H7 (cell line): Measurements from ENCODE around the gene PCMTD2. TPM values are rescaled to one million over a fixed set of nuclear protein-coding genes. Genes with fewer than 3 reads are reported as not detected.

Source experiments
- DNase-seq: peaks from one replicate; pipeline ENCODE4 v3.0.0; 2012
- H3K27me3 ChIP-seq: 2 replicates; pipeline ENCODE4 v1.6.0; 2011; ENCODE audit warnings: mild to moderate bottlenecking, low read length; ENCODE audit not compliant: control insufficient read depth, insufficient read depth
- H3K36me3 ChIP-seq: replicated peaks from 2 replicates; pipeline ENCODE4 v1.5.1; 2011; ENCODE audit warnings: low read length; ENCODE audit not compliant: control insufficient read depth, insufficient read depth
- H3K4me3 ChIP-seq: 2 replicates; pipeline ENCODE4 v1.5.1; 2011; ENCODE audit warnings: low read depth, mild to moderate bottlenecking, control low read depth, low read length, moderate library complexity; ENCODE audit not compliant: insufficient read depth
- total RNA-seq: library from RNA; depleted of rRNA; stranded (reverse); fragments of >200 nt; shearing (Covaris generic); gene quantifications from 2 replicates; pipeline ENCODE4 v1.2.3, GENCODE V29; 2014

The PCMTD2 gene
- total RNA-seq, 1 experiment from 2014 or later: 38.0 TPM

DNA sequence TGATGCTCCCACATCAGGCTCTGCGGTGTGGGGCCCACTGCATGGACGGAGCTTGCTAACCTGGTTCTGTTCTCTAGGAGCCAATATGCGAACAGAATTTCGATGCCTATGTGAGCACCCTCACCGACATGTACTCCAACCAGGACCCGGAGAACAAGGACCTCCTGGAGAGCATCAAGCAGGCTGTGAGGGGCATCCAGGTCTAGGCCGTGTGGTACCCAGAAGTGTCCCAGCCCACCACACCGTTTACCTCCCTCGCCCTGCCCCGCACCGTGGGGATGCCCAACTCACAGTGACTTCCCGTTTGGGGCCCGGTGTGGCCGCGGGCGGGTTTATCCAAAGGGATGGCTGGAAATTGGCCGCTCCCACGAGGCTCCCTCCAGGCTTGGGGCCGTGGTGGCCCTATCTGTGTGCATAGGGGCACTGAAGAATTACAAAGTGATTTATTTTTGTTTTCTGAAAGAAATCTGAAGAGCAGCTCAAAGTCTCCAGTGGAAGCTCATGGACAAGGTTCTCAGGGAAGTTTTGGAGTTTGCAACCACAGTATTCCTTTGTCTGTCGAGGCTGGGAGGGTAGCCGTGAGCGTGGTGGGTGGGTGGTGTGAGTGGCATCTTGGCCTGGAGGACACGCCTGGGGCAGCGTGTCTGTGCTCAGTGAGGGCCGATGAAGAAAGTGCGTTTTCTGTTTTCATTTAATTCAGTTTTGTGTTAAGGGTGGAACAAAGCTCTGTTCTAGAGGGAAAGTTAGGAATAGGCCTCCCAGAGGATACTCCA, 15.1 kb upstream of the PCMTD2 start:
- H3K36me3 ChIP-seq: no peaks in the 10 kb centered on the region
- DNase-seq: peak; percentile 40
- H3K27me3 ChIP-seq: no peaks in the 10 kb centered on the region
- H3K4me3 ChIP-seq: no peak overlapping the region

DNA sequence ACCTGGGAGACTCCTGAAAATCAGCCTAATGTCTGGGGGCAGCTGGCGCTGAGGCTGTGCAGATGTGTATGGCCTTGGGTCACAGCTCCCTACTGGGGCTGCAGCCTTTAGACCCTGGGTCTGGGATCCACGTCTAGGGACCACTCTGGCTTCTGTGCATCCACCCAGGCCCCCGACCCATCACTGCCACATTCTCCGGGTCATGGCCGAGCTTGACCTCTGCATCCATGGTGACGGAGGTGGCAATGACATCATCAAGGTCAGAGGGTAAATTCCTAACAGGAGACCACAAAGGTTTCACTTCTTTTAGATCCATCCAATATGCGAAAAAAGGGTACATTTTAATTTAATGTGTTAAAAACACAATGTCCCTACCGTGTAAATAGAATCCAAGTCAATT, 14.5 kb upstream of the PCMTD2 start:
- DNase-seq: peak; percentile 24
- H3K27me3 ChIP-seq: no peaks in the 10 kb centered on the region
- no peak overlapping the region for H3K4me3 ChIP-seq
- no peaks in the 10 kb centered on the region for H3K36me3 ChIP-seq

DNA sequence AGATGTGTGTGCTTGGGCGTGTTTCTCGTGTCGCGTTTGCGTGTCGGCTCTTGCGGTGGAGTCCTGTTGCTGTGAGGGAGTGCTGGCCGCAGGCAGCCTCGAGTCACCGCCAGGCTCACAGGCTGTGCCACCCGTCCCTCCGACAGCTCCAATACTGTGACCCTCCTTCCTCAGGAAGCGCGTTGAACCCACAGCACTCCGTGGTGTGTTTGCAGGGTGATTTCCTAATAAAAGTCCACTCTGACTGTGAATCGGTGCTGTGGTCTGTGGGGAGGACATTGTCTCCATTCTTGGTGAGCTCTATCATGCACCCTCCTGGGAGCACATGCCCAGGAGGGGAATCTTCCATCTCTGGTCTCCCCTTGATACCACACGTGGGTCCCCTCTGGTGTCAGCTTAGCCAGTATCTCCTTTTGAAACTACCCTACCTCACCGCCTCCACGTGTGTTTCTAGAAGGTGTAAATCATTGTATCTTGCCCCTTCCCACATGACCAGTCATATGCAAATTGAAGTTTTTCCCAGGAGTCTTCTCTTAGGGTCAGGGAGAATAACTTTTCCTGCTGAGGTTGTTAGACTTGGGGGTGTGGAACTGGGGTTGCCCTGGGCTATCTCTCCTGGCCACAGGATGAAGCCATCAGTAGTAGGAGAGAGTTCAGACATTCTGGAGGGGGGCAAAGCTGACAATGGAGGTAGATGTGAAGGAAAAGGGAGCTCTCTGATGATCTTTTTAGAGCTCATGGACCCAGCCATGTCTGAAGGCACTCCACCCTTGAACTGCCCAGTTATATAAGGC, 13.3 kb upstream of the PCMTD2 start:
- DNase-seq: peak; percentile 32
- Histone ChIP-seq H3K4me3 (no peak overlapping the region), H3K27me3 (no peaks in the 10 kb centered on the region), H3K36me3 (no peaks in the 10 kb centered on the region)

DNA sequence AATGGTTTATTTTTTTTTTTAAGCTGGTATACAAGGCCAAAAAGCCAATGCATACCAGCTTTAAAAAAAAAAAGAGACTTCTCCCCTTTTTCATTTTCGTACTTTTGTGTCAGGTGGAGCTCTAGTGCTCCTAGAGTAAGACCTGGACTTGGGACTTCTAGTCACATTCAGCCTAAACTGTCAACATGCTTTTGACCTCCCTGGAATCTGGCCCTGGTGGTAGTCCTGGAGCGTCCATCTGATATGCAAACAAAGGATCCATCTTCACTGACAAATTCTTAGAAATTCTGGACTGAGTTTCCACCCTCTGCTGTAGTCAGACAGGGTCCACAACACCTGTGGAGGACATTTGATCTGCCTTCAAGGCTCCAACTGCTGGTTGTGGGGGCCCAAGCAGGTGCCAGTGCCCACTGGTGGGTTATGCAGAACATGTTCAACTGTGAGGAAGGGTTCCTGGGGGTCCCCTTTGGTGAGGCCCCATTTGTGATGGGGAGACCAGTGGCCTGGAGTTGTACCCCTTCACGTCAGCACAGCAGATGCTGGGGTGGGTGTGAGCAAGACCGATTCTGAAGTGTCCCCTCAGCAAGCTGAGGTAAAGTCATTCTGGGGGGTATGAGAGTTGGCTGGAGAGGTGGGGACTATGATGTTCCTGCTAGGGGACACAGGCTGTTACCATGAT, 12.6 kb upstream of the PCMTD2 start:
- Histone ChIP-seq H3K4me3 (no peak overlapping the region), H3K36me3 (no peaks in the 10 kb centered on the region)
- peak; percentile 19 for DNase-seq

DNA sequence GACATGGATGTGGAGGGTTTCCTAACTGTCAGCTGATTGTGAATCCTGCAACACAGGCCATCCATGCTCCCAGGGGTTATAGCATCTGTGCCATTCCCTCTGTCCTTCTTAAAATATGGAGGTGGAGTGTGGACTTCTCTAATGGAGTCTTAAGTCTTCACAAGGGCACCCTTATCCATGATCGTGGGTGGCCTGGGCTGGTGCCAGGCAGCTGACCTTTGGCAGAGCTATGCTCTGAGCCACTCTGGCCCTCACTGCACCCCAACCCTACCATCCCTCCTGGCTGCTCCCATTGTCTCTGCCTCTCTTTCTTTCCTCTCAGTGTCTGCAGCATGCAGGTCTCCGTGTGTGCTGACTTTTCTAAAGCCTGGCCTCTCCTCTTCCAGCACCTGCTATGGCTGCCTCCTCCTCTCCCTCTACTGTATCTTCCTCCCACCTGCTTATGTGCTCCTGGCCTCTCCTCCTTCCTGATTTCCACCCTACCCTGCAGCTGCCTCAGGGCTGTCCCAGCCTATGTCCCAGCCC, 11.2 kb upstream of the PCMTD2 start:
- no peak overlapping the region for H3K4me3 ChIP-seq
- H3K36me3 ChIP-seq: no peaks in the 10 kb centered on the region
- DNase-seq: no peak
- H3K27me3 ChIP-seq: no peaks in the 10 kb centered on the region

More for the DNA sequence above, 12.6 kb upstream of the PCMTD2 start:
- H3K27me3 ChIP-seq: no peaks in the 10 kb centered on the region

DNA sequence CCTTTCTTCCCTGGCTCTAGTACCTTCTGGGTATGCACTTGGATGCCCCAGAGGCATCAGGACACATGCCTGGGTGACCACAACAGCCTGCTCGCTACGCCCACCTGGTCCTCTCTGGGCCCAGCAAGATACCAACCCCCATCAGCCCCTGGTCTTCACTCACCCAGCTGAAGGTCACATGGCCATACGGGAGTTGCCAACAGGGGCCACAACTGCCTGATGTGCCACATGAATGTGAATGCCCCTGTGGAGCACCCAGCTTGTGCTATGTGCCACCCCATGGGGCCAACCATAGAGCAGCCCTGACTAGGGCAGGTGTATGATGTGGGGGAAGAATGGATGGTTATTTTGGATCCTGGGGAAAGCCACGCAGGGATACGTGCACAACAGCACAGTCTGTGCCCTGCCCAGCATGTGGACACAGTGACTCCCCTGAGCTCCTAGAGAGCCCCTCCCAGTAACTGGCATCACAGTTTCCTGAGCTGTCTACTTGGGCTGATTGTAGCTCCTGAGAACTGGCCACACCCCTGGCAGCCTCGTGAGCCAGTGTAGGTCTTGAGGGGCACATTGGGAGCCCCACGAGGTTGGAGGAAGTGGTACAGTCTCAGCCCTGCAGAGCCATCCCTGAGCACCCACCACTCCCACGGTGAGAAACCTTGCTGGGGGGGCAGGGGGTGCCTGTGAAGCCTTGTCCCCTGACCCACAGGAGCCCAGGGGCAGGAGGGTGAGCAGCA, 10.5 kb upstream of the PCMTD2 start:
- H3K36me3 ChIP-seq: no peaks in the 10 kb centered on the region
- no peaks in the 10 kb centered on the region for H3K27me3 ChIP-seq
- DNase-seq: peak; percentile 23
- no peak overlapping the region for H3K4me3 ChIP-seq

DNA sequence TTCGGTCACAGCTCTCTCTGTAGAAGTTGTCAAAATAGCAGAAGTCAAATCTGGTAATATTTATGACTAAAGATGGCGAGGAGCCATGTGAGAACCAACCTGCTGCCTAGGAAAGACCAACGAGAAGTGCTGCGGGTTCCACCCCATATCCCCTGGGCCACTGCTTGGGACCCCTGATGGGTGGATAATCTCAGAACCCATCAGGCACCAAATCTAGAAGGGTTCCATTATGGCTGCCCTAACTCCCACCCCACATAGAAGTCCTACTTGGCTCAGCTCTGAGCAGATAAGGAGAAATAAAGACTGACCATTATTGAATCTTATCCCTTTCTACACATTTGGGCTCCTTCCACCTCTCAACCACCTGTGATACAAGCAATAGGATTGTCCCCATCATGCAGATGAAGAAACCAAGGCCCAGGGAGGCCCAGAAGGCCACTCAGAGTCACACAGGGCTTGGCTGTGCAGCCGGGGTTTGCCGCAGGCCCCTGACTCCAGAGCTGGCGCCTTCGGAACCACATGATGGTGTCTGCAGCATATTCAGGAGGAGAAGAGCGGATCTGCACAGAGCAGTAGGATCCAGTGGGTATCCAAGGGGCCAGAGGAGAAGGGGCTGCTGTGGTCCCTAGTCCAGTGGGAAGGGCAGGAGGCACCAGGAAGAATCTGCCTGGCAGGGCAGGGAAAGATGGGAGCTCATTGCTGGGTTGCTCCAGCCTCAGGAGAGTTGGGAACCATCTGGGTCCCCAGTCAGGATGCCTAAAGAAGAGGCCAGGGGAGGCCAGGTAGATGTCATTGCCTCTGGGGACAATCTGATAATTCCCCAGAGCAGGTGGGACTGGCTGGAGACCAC, 9.6 kb upstream of the PCMTD2 start:
- Histone ChIP-seq H3K4me3 (no peak overlapping the region), H3K27me3 (no peaks in the 10 kb centered on the region), H3K36me3 (no peaks in the 10 kb centered on the region)
- DNase-seq: no peak

DNA sequence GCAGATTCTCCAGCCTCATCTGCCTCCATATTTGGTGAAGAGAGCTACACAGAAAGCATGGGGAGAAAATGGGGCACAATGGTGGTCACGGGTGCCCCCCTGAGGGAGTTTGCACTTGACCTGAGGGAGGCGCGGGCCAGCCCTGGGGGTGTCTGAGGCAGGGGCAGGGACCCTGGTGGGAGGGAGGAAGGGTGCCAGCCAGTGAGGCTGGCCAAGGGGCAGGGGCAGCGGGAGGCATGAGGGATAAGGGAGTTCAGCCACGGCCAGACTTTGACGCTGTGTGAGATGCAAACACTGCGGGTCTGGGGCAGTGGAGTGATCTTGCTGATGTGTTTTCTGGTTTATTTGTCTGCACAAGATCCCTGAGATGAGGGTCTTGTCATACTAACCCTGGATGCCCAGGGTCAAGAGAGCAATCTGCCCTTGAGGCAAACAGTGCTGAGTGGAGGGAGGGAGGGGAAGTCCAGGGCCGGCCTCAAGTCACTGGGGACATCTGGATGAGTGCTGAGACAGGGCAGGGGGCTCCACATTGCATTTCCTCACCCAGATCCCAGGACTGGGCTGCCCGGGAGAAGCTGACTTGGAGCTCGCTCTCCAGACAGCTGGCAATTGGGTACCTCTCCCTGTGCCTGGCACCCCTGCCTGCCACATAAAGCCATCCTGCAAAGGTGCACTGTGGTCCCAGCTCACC, 8.8 kb upstream of the PCMTD2 start:
- no peaks in the 10 kb centered on the region for H3K27me3 ChIP-seq
- H3K4me3 ChIP-seq: no peak overlapping the region
- H3K36me3 ChIP-seq: no peaks in the 10 kb centered on the region
- DNase-seq: peak; percentile 39

DNA sequence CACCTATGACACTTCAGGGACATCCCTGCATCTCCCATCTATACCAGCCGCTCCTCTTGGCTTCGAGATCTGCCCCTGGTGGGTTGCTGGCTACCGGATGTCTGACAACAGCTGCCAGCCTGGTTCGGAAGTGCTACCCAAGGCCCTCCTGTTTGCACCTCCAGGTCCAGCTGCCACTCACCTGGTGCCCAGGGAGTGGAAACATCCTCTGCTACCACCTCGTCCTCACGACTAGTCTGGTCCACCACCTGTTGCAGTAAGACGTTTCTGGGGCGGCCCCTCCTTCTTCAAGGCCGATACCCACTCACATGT, 8.3 kb upstream of the PCMTD2 start:
- H3K4me3 ChIP-seq: no peak overlapping the region
- H3K36me3 ChIP-seq: no peaks in the 10 kb centered on the region
- H3K27me3 ChIP-seq: no peaks in the 10 kb centered on the region
- DNase-seq: peak; percentile 35

DNA sequence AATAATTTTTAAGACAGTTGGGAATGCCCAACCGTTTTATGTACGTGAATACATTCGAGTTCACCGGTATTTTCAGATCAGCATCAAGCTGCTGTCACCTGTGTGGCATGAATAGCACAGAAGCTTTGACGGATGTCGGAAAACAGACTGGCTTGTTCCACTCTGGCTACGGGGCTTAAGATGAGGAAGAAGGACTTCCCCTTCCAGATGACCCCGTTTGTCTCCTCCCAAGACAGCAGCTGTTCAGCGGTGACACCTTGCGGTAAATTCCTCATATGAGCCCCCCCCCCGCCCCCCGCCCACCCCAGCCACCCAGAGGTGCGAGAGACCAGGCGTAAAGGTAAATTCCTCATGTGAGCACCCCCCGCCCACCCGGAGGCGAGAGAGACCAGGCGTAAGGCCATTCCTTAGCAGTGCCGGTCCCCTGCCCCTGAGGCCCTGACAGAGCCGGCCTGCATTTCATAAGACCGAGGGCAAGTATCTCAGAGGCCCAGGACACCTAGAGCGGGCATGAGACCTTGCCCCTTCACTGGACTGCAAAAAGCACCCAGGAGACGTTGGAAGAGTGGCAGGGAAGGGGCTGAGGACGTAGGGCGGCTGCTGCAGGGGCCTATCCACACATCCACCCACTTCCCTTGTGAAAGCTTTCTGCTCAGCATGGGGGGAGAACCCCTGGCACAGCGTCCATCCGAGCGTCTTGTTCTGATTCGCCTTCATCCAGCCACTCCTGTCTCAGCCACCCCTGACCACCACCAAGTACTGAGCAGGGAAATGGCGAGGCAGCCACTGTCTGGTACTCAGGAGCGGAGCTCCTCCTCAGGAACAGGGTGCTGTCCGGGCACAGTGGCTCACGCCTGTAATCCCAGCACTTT, 7.3 kb upstream of the PCMTD2 start:
- peak; percentile 63 for DNase-seq
- no peaks in the 10 kb centered on the region for H3K36me3 ChIP-seq
- no peaks in the 10 kb centered on the region for H3K27me3 ChIP-seq
- no peak overlapping the region for H3K4me3 ChIP-seq

DNA sequence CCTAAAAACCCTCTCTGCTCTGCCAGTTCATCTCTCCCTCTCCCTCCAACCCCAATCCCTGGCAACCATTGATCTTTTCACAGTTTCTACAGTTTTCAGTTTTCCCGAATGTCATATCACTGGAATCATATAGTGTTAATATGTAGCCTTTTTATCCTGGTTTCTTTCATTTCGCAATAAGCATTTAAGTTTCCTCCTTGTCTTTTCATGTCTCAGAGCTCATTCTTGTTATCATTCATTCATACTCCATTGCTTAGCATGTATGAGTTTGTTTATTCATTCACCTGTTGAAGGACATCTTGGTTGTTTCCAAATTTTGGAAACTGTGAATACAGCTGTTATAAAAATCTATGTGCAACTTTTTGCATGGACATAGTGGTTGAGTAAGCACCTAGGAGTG, 5.5 kb upstream of the PCMTD2 start:
- no peak overlapping the region for H3K4me3 ChIP-seq
- H3K36me3 ChIP-seq: no peaks in the 10 kb centered on the region
- no peak for DNase-seq
- H3K27me3 ChIP-seq: no peaks in the 10 kb centered on the region

DNA sequence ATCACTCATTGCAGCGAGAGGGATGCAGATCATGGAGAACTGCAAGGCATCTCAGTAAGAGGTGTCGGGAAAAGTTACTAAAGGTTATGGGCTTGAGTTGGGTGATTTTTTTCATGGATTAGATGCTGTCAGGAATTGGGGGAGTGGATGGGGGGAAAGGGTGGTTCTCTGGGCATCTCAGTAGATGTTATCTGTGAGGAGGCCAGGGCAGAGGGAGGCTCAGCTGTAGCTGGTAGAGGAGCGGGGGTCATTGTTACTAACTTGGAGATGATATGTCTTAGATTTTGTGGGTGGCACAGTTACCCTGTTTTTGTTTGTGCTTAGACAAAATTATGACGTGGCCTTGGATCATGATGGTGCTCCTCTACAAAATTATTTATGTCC, 2.6 kb upstream of the PCMTD2 start:
- Histone ChIP-seq H3K27me3 (no peaks in the 10 kb centered on the region), H3K36me3 (no peaks in the 10 kb centered on the region), H3K4me3 (no peak overlapping the region)
- no peak for DNase-seq
